Upper lobe of right lung (tissue), 1 donor: ENCODE results near the gene CLASP1. TPM values are rescaled to one million over a fixed set of nuclear protein-coding genes. Genes with fewer than 3 reads are reported as not detected.
"Not testable (repeated sequence)": the region's sequence is repeated elsewhere in the genome, so short reads cannot be mapped to it uniquely, and the experiment has no call there.

Experiments used
- ATAC-seq: fragments of 200-7000 bp; cut with Tn5 transposase; one replicate; pipeline ENCODE4 v1.9.1; 2020; ENCODE audit warnings: mild to moderate bottlenecking, moderate library complexity
- DNase-seq: peaks from one replicate; pipeline ENCODE4 v3.0.0-alpha.2; 2020
- H3K27ac ChIP-seq: fragments of 200-600 bp; one replicate; pipeline ENCODE4 v1.8.0; 2022
- H3K27me3 ChIP-seq: fragments of 200-600 bp; one replicate; pipeline ENCODE4 v1.8.0; 2022; ENCODE audit warnings: mild to moderate bottlenecking
- H3K36me3 ChIP-seq: fragments of 200-600 bp; one replicate; pipeline ENCODE4 v1.8.0; 2022
- H3K4me1 ChIP-seq: fragments of 200-600 bp; one replicate; pipeline ENCODE4 v1.8.0; 2022
- H3K4me3 ChIP-seq: fragments of 200-600 bp; one replicate; pipeline ENCODE4 v1.8.0; 2022; ENCODE audit warnings: mild to moderate bottlenecking
- H3K9me3 ChIP-seq: fragments of 200-600 bp; one replicate; pipeline ENCODE4 v1.8.0; 2022
- intact Hi-C: fragments of 100-400 bp; cut with DNase I; formaldehyde crosslinking; loops from one replicate; pipeline ENCODE4 v1.11.0; 2022
- total RNA-seq: library from RNA; stranded (reverse); fragmentation: NEBNext Ultra II Directional; extraction: Animal tissue kit (Norgen Biotek cat#: 25700); gene quantifications from one replicate; pipeline ENCODE4 v1.2.1, GENCODE V29; 2021
- TF ChIP-seq, protein P1 (sequence below): fragments of 200-600 bp; IDR thresholded peaks from one replicate; pipeline ENCODE4 v1.8.0; 2022; ENCODE audit warnings: antibody characterized with exemption
- donor health status: DM: no; HTN: yes; CAD: no; lungs with severe emphysema.

Gene CLASP1
- total RNA-seq, 1 donor from 2014 or later, result 44.5 TPM

DNA sequence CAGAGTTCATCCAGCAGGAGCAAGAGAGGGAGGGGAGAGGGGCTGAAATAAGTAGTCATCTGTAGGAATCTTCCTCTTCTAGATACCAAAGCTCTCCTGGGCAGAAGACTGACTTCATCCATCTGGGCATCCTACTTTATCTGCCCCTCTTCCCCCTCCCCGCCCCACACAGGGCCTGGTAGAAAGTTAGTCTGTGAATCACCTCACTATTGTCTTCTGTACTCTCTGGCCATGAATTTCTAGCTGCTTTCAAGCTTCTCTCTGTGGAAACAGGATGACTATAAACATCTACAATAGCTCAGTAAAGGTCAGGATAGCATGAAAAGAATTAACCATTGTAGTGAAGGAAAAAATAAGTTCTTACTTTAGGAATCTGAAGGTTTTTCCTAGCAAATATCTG is 166.2 kb downstream of the CLASP1 start:
- intact Hi-C loops, result no loop called here

DNA sequence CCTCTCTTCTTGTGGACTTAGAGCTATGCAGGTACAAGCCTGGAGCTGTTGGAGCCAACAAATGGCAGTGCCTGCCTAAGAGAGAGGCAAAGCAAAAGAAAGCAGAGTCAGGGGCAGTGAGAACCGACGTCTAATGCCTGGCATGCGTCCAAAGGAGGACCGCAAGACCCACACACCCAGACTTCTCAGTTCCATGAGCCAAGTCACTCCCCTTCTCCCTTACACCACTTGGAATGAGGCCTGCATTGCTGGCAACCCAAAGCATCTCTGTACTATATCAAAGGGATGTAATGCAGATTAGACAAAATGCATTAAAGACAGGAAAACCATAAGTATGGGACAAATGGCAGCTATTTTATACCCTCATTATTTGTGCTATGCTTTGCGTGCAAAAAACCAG is 168.4 kb downstream of the CLASP1 start:
- Histone ChIP-seq H3K4me1 (peaks cover 13% of the 10 kb centered on the region), H3K27me3 (no peaks in the 10 kb centered on the region), H3K4me3 (no peak overlapping the region), H3K36me3 (no peaks in the 10 kb centered on the region), H3K27ac (no peak overlapping the region), H3K9me3 (no peaks in the 10 kb centered on the region)
- intact Hi-C loops, result no loop called here
- DNase-seq (no peak), ATAC-seq (no peak)
- TF ChIP-seq, protein P1, sequence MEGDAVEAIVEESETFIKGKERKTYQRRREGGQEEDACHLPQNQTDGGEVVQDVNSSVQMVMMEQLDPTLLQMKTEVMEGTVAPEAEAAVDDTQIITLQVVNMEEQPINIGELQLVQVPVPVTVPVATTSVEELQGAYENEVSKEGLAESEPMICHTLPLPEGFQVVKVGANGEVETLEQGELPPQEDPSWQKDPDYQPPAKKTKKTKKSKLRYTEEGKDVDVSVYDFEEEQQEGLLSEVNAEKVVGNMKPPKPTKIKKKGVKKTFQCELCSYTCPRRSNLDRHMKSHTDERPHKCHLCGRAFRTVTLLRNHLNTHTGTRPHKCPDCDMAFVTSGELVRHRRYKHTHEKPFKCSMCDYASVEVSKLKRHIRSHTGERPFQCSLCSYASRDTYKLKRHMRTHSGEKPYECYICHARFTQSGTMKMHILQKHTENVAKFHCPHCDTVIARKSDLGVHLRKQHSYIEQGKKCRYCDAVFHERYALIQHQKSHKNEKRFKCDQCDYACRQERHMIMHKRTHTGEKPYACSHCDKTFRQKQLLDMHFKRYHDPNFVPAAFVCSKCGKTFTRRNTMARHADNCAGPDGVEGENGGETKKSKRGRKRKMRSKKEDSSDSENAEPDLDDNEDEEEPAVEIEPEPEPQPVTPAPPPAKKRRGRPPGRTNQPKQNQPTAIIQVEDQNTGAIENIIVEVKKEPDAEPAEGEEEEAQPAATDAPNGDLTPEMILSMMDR, result no peak

More for the DNA sequence above, 166.2 kb downstream of the CLASP1 start:
- Histone ChIP-seq H3K27ac (no peak overlapping the region), H3K27me3 (no peaks in the 10 kb centered on the region), H3K9me3 (no peaks in the 10 kb centered on the region), H3K4me3 (no peak overlapping the region), H3K4me1 (peaks cover 13% of the 10 kb centered on the region), H3K36me3 (no peaks in the 10 kb centered on the region)
- no peak for ATAC-seq
- TF ChIP-seq, protein P1, result no peak
- no peak for DNase-seq

DNA sequence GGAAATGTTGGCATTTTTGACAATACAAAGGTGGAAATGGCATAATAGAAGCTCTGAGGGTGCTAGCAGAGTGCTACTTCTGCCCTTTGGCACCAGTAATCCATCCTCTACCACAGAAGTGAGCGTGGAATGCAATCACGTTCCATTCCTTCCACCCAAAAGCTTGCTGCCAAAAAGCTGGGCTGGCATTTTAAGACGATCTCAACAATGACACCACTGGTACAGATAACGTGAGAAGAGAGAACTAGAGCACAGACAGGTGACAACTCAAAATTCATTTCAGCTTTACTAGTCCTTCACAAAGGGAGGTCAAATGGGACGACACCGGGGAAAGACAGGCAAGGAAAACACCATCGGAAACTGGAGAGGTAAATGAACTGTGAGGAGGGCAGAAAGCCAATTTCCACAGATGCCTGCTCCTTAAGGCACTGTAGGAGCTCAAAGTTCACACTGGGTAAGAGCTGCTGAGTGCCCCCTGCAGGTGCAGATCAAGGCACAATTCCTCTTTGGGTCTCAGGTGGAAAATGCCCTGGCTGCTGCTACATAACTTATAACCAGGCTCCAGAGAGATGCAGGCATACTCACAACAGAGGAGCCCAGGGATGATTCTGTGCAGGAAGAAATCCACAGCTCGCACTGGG is 169.3 kb downstream of the CLASP1 start:
- Histone ChIP-seq H3K9me3 (no peaks in the 10 kb centered on the region), H3K36me3 (no peaks in the 10 kb centered on the region), H3K4me3 (no peak overlapping the region), H3K4me1 (peaks cover 13% of the 10 kb centered on the region), H3K27ac (no peak overlapping the region), H3K27me3 (no peaks in the 10 kb centered on the region)
- peak; percentile 76 for ATAC-seq
- intact Hi-C loops, result no loop called here
- DNase-seq, result no peak
- TF ChIP-seq, protein P1, result no peak

DNA sequence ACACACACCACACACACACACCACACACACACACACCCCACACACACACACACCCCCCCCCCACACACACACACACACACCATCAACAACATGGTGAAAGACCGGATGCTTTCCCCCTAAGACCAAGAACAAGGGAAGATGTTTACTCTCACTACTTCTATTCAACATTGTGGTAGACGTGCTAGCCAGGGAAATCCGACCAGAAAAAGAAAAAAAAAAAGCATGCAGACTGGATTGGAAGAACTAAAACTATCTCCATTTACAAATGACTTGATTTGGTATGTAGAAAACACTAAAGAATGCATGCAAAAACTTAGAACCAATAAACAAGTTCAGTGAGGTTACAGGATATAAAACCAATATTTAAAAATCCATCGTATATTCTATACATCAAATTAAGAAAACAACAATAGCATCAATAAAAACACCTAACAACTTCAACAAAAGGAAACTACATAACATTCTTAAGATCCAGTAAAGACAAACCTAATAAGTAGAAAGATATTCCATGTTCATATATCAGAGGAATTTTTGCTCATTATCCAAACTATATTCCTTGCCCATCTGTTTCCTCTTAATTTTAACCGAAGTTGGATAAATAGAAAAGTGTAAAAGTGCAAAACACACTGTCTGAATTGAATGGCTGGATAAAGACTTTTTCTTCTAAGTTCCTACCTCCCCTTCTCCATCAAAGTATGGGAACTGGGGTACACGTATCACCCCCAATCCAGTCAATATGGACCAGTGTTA is 170.1 kb downstream of the CLASP1 start:
- Histone ChIP-seq H3K9me3 (no peaks in the 10 kb centered on the region), H3K27ac (no peak overlapping the region), H3K4me3 (no peak overlapping the region), H3K36me3 (no peaks in the 10 kb centered on the region), H3K27me3 (no peaks in the 10 kb centered on the region), H3K4me1 (peaks cover 13% of the 10 kb centered on the region)
- intact Hi-C loops, result no loop called here
- ATAC-seq, result no peak
- TF ChIP-seq, protein P1, result no peak
- no peak for DNase-seq

DNA sequence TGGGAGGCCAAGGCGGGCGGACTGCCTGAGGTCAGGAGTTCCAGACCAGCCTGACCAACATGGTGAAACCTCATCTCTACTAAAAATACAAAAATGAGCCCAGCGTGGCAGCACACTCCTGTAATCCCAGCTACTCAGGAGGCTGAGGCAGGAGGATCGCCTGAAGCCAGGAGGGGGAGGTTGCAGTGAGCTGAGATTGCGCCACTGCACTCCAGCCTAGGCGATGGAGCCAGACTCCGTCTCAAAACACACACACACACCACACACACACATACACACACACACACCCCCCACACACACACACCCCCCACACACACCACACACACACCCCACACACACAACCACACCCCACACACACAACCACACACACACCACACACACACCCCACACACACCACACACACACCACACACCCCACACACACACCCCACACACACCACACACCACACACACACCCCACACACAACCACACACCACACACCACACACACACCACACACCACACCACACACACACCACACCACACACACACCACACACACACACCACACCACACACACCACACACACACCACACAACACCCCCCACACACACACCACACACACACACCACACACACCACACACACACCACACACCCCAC is 170.8 kb downstream of the CLASP1 start:
- H3K27me3 ChIP-seq, H3K9me3 ChIP-seq, H3K4me3 ChIP-seq, ATAC-seq, H3K36me3 ChIP-seq, H3K27ac ChIP-seq, intact Hi-C loops, DNase-seq: not testable (repeated sequence)
- peaks cover 13% of the 10 kb centered on the region for H3K4me1 ChIP-seq

DNA sequence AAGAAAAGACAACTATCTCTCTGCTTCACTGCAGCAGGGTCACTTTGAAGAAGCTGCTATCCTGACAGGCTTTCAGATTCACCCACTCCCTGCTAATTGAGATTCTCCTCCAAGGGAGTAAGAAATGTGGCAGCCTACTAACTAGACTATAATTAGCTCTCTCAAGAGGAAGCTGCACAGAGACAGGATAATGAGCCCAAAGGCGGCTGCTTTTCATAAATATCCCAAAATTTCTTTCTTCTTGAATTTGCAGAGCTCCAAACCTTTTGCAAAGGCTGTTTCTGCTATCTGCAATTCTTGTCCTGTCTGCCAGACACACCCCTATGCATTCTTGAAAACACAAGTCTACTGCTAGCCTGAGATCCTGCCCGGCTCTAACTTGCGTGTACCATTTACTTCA is 172.6 kb downstream of the CLASP1 start:
- DNase-seq (no peak), ATAC-seq (no peak)
- Histone ChIP-seq H3K27me3 (no peaks in the 10 kb centered on the region), H3K4me1 (peaks cover 23% of the 10 kb centered on the region), H3K9me3 (no peaks in the 10 kb centered on the region), H3K36me3 (no peaks in the 10 kb centered on the region), H3K27ac (no peak overlapping the region), H3K4me3 (no peak overlapping the region)
- TF ChIP-seq, protein P1, result no peak
- intact Hi-C loops, result no loop called here
